NT2/D1 (cell line): ENCODE data around the gene PPP1R9A.

ENCODE experiments used
- SUZ12 ChIP-seq: IDR thresholded peaks from 2 replicates; pipeline ENCODE4 v1.6.1; 2011; ENCODE audit not compliant: insufficient read length, insufficient read depth; ENCODE audit errors: extremely low read depth
- YY1 ChIP-seq: IDR thresholded peaks from 2 replicates; pipeline ENCODE4 v1.6.1; 2011; ENCODE audit not compliant: insufficient read length, insufficient read depth

- TF ChIP-seq SUZ12 (no peak), YY1 (no peak)
Measured at GRCh38 chr7:95099106-95099505, 191.7 kb downstream of the PPP1R9A start.
